Measurements from ENCODE around the gene SETBP1. TPM values are rescaled to one million over a fixed set of nuclear protein-coding genes. Genes with fewer than 3 reads are reported as not detected.

The SETBP1 gene
- total RNA-seq, 1 experiment from 2014 or later: 0.33 TPM

DNA sequence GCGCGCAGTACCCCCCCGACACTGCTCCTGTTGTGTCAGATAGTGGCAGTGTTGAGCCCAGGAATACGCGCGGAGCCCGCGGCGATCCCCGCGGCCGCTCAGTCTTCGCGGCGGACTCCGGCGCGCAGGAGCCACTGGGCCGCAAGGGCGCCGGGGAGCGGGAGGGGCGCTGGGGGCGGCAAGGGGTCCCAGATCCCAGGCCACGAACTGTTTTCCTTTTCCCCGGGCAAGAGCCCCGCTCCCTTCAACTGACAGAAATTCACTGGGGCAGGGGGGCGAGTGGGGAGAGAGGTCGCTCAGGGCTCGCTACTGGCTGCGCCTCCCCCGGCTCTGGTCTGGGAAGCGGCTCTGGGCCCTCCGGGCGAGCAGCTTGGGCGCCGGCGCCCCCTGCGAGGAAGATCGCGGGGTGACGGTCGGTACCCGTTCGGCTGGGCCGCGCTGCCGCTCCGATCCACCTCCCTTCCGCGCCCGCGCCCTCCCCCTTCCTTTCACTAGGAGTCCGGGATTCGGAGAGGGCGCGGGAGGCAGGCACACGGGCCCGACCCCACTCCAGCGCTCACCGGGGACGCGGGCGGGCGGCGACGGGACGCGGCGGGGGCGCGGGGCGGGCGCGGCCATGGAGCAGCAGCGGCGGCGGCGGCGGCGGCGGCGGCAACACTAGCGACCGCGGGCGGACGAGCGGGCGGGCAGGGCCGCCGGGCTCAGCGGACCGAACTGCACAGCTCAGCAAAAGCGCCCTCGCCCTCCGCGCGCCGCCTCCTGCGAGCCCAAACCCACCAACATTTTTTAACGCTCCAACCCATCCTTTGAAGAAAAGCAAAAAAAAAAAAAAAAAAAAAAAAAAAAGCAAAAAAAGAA lies 1.4 kb upstream of the SETBP1 start:
- peak; percentile 16 for DNase-seq (ENCODE audit: low spot score)

DNA sequence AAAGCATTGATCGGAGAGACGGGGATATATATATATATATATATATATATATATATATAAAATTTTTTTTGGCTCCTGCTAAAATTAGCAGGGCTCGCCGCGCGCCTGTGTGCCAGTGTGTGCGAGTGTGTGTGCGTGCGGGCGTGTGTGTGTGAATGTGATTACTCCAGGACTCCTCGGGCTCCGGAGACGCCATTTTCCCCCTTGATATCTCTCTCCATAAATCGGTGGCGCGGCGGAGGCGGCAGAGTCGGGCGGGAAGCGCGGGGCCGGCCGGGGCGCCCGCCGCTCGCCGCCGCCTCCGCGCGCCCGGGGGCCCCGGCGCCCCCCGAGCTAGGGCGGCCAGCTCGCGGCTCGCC lies 795 bp upstream of the SETBP1 start:
- no peak for DNase-seq (ENCODE audit: low spot score)

- DNase-seq (ENCODE audit: low spot score): no peak
Measured at GRCh38 chr18:44681076-44681970, 635 bp downstream of the SETBP1 start.

- DNase-seq (ENCODE audit: low spot score): no peak
Measured at GRCh38 chr18:44682201-44682870, 1.6 kb downstream of the SETBP1 start.

DNA sequence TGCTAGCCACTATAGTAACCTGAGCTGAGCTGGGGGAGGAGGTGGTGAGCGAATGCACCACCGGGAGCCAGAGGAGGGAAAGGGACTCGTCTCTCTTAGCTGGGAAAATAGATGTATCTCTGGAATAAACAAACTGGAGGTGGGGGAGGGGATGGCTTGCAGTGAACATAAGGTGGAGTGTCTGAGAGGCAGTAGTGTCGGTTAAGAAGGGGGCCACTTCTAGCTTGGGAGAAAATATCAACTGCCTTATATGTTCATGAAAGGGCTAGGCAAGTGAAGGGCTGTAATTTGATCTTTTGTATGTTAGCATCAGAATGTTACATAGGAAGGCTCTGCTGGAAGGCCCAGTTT lies 2.2 kb downstream of the SETBP1 start:
- no peak for DNase-seq (ENCODE audit: low spot score)

GRCh38 chr18:44683556-44683955 lies 2.9 kb downstream of the SETBP1 start:
- no peak for DNase-seq (ENCODE audit: low spot score)

GRCh38 chr18:44685296-44685695 lies 4.6 kb downstream of the SETBP1 start:
- DNase-seq (ENCODE audit: low spot score): no peak

DNA sequence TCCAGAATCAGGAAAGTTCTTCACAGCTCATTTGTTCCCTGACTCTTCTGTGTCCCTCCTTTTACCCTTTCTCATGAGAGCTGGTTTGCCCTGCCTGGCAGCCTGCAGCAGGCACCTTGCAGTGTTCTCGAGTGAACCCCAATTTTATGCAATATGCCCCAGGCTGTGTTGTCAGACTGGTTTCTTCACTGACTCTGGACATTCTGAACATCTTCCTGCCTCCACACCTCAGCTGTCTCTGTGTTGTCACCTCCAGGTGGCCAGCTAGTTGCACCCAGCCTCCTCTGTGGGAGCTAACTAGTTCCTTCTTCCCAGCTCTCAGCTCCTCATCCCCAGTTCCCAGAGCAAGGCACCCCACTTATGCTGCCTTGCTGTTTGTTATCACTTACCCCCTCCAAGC lies 5.5 kb downstream of the SETBP1 start:
- DNase-seq (ENCODE audit: low spot score): no peak

GRCh38 chr18:44687421-44687820 lies 6.7 kb downstream of the SETBP1 start:
- no peak for DNase-seq (ENCODE audit: low spot score)

DNA sequence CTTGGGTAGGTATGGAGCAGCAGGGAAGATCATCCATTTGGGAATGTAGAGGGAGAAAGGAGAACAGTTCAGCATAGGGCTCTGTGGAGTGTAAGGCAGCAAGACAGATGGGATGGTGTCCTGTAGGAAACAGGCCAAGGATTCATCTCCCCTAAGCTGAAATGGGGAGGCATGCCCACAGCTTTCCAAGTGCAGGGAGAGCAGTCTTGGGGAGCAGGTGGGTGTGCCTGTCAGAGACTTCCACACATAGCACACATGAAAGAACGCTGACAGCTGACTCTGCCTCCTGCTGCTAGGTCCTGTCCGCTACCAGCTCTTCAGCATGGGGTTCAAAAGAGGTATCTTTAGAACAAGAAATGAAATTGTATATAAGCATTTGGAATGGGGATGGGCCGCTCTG lies 9.0 kb downstream of the SETBP1 start:
- DNase-seq (ENCODE audit: low spot score): no peak

GRCh38 chr18:44691148-44691925 lies 10.6 kb downstream of the SETBP1 start:
- no peak for DNase-seq (ENCODE audit: low spot score)

DNA sequence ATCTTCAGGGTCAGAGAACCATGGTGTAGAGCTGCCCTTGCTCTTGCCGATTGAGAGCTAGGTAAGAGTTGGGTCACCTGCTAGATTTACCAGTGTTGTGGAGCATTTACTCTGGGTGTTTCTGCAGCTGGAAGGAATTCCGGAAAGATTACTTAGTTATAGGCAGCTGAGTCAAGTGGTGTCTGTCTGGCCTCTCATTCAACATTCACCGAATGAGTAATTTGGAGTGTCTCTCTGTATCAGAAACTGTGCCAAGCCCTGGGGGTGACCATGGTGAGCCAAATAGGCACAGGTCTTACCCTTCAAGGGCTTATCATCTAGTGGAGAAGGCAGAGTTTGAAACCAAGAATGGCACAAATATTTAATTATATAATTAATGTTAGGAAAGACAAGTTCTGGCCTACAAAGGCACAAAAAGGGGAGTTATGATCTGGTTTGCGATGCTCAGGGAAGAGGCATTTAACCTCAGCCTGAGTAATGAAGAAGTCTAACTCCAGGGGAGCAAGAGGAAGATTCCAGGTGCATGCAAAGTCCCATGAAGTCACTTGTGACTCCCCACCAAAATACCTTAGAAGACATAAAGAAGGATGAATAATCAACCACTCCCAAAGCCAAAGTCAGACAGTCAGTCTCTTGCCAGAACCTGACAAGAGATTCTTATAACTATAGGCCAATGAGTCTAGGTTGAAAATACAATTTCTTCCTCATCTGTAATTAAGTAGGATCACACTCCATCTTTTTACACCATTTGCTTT lies 12.5 kb downstream of the SETBP1 start:
- DNase-seq (ENCODE audit: low spot score): no peak

- no peak for DNase-seq (ENCODE audit: low spot score)
Measured at GRCh38 chr18:44695503-44695902, 14.8 kb downstream of the SETBP1 start.

DNA sequence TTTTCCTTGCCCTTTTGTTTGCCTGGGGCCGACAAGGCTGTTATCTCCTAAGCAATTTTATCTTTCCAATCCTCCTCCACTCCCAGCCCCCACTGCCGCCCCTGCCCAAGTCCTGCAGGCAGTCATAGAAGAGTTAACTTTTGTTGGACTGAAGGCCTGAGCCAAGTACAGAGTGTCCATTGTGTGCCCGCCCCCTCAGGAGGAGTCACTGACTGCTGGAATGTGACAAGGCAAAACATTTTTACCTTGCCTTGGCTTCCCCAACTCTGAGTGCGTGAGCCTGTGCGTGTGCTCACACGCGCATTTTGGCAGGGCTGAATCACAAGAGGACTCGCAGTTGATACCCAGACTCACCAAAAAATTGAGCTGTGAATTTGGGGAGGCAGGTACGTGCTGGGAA lies 16.2 kb downstream of the SETBP1 start:
- no peak for DNase-seq (ENCODE audit: low spot score)

- no peak for DNase-seq (ENCODE audit: low spot score)
Measured at GRCh38 chr18:44697315-44697714, 16.6 kb downstream of the SETBP1 start.

- DNase-seq (ENCODE audit: low spot score): no peak
Measured at GRCh38 chr18:44698518-44698917, 17.8 kb downstream of the SETBP1 start.

- DNase-seq (ENCODE audit: low spot score): no peak
Measured at GRCh38 chr18:44699572-44700261, 19.0 kb downstream of the SETBP1 start.

DNA sequence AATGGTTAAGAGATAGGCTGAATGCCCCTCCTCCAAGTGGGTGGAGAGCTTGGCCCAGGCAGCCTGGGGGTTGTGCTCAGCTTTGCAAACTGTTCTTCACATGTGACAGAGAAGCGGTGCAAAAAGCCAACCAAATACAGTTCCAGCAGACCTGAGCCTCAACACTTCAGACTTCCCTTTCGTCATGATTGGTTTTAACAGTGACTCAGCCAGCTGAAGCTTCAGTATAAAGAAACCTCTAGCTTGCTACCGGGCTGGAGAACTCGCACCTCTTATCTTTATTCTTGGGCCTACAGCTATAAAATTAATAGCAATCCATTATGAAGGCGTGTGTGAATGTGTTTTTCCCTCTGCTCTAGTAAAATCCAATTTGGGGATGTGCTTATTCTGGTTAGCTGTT lies 20.0 kb downstream of the SETBP1 start:
- DNase-seq (ENCODE audit: low spot score): no peak

- no peak for DNase-seq (ENCODE audit: low spot score)
Measured at GRCh38 chr18:44701227-44701626, 20.5 kb downstream of the SETBP1 start.

GRCh38 chr18:44702594-44702993 lies 21.9 kb downstream of the SETBP1 start:
- DNase-seq (ENCODE audit: low spot score): no peak
